SHP77 (cell line): ENCODE data around the gene GALNT17.
"Not testable (repeated sequence)": the region's sequence is repeated elsewhere in the genome, so short reads cannot be mapped to it uniquely, and the experiment has no call there.

ENCODE experiments used
- DNase-seq, 2 experiments: peaks; one replicate each; lab custom pipeline; 2025; lab: John Stamatoyannopoulos, UW

The GALNT17 gene

GRCh38 chr7:71635849-71636248 is 503.9 kb downstream of the GALNT17 start:
- DNase-seq = not testable (repeated sequence)

DNA sequence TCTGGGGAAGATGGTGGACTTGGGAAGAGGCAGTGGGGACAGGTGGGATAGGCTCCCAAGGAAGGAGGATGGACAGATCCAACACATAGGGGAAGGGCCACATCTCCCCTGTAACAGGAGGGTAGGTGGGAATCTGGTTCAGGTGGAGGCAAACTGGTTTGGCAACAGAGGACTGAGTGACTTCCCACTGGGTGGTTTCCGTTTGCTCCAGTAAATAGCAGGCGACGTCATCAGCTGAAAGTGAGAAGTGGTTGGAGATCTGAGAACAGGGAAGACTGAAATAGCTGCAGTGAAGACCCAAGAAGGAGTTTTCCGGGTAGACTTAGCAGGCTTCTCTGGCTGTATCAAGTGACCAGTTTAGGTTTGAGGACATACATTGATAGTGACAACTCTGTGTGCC is 504.4 kb downstream of the GALNT17 start:
- no peak for DNase-seq

DNA sequence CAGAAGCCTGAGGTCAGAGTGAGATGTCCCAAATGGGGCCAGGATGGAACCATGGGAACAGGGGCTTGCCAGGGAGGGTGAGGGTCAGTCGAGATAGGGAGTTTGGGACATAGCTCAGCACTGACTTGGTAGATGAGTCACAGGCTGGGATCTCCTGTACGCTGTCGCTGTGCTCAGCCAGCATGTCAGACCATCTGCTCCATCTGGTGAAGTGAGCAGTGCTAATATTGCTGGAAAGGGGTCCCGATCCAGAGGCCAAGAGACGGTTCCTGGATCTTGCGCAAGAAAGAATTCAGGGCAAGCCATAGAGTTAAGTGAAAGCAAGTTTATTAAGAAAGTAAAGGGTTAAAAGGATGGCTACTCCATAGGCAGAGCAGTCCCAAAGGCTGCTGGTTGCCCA is 505.6 kb downstream of the GALNT17 start:
- no peak for DNase-seq

DNA sequence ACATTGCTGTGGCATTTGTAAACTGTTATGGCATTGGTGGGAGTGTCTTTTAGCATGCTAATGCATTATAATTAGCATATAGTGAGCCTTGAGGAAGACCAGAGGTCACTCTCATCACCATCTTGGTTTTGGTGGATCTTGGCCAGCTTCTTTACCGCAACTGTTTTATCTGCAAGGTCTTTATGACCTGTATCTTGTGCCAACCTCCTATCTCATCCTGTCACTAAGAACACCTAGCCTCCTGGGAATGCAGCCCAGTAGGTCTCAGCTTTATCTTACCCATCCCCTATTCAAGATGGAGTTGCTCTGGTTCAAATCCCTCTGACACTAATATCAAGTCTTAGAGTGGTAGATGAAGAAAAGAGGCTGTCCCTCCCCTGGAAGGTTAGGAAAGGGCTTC is 506.2 kb downstream of the GALNT17 start:
- DNase-seq = no peak

DNA sequence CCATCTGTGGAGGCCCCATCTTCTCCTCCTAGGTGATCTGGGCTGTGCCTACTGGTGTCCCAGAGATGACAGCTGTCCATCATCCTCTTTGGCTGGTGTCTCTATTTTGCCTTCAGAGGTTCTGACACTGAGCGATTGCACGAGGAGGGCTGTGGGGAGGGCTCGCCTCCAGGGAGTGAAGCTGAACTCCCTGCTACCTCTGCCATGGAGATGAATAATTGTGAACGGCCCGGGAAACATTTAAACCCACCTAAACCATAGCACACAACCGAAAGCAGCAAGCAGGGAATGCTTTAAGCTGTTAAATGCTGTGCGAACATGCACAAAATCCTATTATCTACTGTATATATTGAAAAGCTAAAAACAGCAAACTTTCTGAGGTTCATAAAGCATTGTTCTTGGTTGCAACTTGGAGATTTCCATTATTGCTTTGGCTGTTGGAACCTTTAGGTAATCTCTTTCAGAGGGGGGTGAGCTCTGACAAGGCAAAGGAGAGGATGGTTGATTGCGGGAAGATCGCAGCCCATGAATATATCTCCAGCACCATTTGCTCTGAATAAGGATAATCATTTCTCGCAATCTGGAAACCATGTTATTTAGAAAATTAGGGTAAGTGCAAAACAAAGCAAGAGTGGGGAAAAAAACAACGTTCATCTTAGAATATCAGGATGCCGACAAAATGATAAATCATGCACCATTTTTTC is 507.6 kb downstream of the GALNT17 start:
- DNase-seq = no peak

GRCh38 chr7:71643031-71643430 is 511.1 kb downstream of the GALNT17 start:
- not testable (repeated sequence) for DNase-seq

GRCh38 chr7:71645836-71646235 is 513.9 kb downstream of the GALNT17 start:
- DNase-seq = no peak

GRCh38 chr7:71649812-71650211 is 517.9 kb downstream of the GALNT17 start:
- no peak for DNase-seq

- DNase-seq = no peak
These were observed 518.9 kb downstream of the GALNT17 start for GRCh38 chr7:71650653-71651337.

DNA sequence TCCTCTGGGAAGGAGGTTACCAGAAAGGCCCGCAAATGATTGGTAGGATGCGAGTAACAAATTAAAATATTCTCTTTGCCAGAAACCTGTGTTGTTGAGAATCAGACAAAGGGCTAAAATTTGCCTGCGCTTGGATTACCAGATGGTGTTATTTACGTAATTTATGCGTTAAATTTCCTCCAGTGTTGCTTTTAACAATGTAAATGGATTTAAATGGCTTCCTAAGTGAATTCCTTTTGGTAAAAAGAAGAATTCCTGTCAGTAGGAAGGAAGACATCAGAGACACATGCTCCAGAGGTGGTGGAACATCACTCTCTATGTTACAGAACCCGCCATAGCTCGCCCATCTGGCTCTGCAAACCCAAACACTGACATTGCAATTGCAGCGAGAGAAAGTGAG is 520.6 kb downstream of the GALNT17 start:
- no peak for DNase-seq

GRCh38 chr7:71657386-71657785 is 525.4 kb downstream of the GALNT17 start:
- DNase-seq = no peak

- no peak for DNase-seq
These were observed 527.7 kb downstream of the GALNT17 start for GRCh38 chr7:71659622-71660021.

- no peak for DNase-seq
These were observed 529.8 kb downstream of the GALNT17 start for GRCh38 chr7:71661671-71662224.

DNA sequence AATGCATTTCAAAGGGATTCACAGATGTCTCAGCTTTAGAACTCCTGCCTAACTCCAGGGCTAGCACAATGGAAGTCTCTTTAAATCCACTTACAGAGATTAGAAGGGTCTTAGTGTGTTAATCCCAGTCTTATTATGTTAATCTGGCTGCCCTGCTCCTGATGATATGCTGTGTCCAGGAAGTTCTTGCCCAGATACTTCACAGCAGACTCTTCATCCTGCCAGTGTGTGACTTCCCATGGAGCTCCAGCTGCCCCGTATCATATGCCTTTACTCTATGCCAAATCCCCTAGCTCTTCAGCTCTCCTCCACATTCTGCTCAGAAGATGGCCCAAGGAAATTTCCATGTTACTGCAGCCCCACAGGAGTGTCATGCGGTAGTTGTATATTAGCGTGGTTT is 533.8 kb downstream of the GALNT17 start:
- DNase-seq = no peak

DNA sequence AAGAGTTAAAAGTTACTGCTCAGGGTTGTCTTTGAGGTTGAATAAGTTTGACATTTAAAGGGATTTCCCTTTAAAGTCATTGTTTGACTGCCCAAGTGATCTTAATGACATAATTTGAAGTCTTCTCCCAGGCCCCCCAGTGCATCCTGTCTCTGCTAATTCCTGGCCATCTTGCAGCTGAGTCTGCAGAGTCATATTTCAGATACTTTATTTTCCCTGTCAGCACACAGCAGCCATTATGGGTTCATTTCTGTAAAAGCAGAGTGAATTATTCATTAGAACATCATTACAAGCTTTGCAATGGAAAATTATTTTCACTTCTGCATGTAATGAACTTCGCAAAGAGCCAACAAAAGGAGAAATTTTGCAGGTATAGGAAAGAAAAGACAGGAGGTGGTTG is 536.6 kb downstream of the GALNT17 start:
- DNase-seq = no peak

DNA sequence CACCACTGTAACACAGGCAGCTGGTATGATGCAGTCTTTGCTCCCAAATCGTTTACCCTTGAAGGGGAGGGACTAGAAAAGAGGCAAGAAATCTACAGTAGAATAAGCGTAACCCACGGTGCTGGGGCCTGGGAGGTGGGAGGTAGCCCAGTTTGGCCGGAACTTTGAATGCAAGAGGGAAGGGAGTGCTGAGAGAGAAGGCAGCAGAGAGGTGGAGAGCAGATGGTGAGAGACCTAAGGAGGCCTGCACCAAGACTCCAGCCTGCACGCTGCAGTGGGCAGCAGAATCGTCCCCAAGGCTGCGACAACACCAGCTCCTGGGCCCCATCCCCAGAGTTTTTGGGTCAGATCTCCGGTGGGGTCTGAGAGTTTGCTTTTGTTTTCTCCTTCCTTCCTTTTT is 547.5 kb downstream of the GALNT17 start:
- DNase-seq = no peak

GRCh38 chr7:71682181-71682580 is 550.2 kb downstream of the GALNT17 start:
- no peak for DNase-seq

GRCh38 chr7:71682841-71683781 is 551.2 kb downstream of the GALNT17 start:
- DNase-seq = no peak

GRCh38 chr7:71687286-71687685 is 555.3 kb downstream of the GALNT17 start:
- DNase-seq = no peak

DNA sequence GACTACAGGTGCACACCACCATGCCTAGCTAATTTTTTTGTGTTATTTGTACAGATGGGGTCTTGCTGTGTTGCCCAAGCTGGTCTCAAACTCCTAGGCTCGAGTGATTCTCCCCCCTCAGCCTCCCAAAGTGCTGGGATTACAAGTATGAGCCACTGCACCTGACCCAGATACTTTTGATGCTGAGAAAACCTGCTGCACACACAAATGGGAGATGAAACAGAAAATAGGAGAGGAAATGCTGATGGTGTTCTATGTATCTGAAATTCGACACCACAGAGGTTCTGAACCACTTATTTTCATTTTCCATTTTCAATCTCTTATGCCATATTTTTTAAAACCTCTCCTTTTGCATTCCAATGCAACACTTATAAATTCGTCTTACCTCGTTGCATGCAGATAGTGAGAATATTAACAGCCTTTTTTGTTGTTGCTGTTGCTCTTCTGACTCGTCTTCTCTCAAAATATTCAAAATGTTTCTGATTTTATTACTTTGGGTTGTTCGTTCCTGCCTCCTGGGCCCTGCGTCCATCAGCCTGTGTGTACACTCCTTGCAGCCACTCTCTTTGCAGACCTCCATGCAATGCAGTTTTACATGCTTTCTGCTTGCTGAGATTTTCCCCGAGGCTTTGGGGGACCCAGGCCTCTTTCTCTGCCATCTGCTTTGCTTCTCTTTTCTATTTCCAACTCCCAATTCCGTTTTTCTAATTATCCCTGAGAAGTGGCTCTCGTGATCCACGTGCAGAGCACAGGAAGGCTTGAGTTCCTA is 556.1 kb downstream of the GALNT17 start:
- DNase-seq = no peak

DNA sequence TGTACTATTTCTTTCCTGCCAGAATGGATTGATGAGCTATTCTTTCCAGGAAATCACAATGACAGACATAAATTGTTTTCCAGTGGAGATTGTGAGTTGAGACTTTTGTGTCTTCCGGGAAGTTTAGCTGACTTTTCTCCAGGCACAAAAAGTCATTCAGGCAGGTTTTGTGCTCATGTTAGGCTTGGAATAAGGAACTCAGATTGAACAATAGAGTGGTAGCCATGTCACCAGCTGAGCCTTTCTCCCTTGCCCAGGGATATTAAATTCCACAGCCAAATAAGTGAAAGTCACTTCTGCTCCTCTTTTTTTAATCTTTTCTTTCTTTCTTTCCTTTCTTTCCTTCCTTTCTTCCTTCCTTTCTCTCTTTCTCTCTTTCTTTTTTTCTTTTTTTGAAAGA is 559.6 kb downstream of the GALNT17 start:
- DNase-seq = no peak

- DNase-seq = no peak
These were observed 562.7 kb downstream of the GALNT17 start for GRCh38 chr7:71694665-71695064.
